Retinal pigment epithelial cell (primary cell): ENCODE data around the gene CFAP100.

Experiments used
- DNase-seq: peaks from one replicate; pipeline ENCODE4 v3.0.0-alpha.2; 2010; ENCODE audit warnings: low read depth
- H3K4me3 ChIP-seq: 2 replicates; pipeline ENCODE4 v1.5.1; 2011; ENCODE audit warnings: mild to moderate bottlenecking, low read length, control low read depth, moderate library complexity
- CTCF ChIP-seq: conservative IDR thresholded peaks from 2 replicates; pipeline ENCODE4 v1.5.1; 2011; ENCODE audit warnings: low read depth, low read length, control low read depth, inconsistent platforms

CFAP100 gene

GRCh38 chr3:126402666-126403302, 8.1 kb downstream of the CFAP100 start:
- H3K4me3 ChIP-seq = no peak overlapping the region
- no peak for DNase-seq
- TF ChIP-seq CTCF = no peak

- no peak for TF ChIP-seq CTCF
- no peak for DNase-seq
- no peak overlapping the region for H3K4me3 ChIP-seq
These were observed 11.9 kb downstream of the CFAP100 start for GRCh38 chr3:126406389-126407296.

GRCh38 chr3:126407412-126408044, 12.8 kb downstream of the CFAP100 start:
- no peak for TF ChIP-seq CTCF
- no peak overlapping the region for H3K4me3 ChIP-seq
- no peak for DNase-seq

DNA sequence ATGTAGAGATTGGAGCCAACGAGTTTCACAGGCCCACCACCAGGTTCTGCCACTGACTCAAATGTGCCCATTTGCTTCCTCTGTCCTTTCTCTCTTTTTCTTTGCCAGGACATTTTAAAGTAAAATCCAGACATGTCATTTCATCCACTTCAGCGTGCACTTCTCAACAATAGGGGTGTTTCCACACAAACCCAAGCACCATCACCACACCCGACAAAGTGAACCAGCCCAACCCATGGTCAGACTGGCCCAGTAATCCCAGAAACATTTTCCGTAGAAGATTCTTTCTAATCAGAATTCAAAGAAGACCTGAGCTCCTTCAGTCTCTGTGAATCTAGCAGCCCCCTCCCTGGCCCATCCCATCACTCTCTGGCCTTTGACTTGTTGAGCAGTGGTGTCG, 13.4 kb downstream of the CFAP100 start:
- TF ChIP-seq CTCF = no peak
- no peak for DNase-seq
- no peak overlapping the region for H3K4me3 ChIP-seq

DNA sequence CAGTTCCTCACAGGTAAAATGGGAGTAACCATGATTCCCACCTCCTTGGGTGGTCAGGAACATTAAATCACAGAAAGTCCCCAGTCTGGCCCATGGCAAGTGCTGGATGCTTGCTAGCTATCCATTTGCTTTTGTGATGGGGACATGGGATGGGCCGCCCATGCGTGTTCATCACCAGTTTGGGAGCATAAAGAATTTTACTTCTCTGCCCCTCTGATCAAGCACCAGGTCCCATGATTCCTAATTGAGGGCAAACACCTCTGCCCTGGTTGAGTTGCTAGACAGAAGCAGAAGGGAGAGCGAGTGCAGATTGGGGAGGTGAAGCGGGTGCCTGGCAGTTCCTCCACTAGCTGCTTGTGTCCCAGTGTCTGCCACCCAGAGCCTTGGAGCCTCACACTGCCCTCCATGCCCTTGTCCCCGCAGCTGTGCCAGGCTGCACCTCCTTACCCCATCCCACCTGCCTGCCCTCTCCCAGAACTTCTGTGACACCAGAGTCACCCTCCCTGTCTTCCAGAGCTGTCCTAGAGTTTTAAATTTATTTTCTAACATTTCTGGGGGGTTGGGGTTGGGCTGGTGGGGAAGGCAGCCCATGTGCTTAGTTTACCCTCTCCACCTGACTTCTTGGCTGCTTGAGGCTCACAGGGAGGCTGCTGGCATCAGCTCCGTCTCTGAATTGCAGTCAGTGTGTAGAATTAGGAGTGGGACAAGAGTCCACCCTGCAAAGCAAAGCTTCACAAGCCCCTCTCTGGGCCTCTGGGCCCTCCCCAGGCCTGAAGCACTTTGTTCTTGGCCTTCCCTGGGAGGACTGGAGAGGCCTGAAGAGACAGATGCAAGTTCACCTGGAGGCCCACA, 18.4 kb downstream of the CFAP100 start:
- DNase-seq = no peak

More for the DNA sequence above, 18.4 kb downstream of the CFAP100 start:
- no peak for TF ChIP-seq CTCF
- no peak overlapping the region for H3K4me3 ChIP-seq
